Adrenal gland (tissue), 5 donors: ENCODE measurements around the gene GRIK5.

ENCODE experiments used
- POLR2A ChIP-seq, 2 donors: fragments of 450-650 bp; IDR thresholded peaks; one replicate each; pipeline ENCODE4 v1.6.1; 2017; ENCODE audit warnings: antibody characterized with exemption in 2 of 2, mild to moderate bottlenecking in 2 of 2, moderate library complexity in 1 of 2
- TF ChIP-seq, protein P1 (sequence below), 6 experiments: fragments of 450-650 bp in 4 of 6; fragments of 200-600 bp in 2 of 6; sonication (generic) in 1 of 6; IDR thresholded peaks; 1 replicate in 5 of 6; 2 replicates in 1 of 6; pipeline versions ENCODE4 v1.5.1 to v1.8.0; 2016 to 2021; ENCODE audit warnings: antibody characterized with exemption in 6 of 6, mild to moderate bottlenecking in 2 of 6, moderate library complexity in 1 of 6
- donor health status: DM: no; HTN: no; CAD: no.

DNA sequence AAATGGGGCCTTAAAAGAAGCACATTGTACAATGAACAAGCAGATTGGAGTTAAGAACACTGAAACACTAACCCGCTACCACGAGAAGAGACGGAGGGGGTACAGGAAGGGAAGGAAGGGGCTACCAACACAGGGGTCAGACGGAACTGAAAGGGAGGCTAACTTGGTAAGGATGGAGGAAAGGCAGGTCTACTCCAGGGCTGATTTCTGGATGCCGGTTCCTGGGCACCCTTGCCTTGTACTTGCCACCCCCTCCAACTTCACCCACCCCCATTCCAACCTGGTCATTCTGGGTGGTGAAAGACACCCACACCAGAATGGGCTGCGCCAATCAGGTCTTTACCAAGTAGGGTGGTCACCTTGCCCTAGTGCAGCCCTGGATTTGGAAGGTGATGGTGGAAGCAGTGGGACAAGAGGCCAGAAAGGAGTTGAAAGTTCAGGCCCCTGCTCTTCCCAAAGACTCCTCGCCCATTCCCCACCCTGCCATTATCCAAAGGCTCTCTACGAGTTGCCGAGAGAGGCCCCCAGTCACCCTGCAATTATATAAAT lies 16.3 kb upstream of the GRIK5 start:
- TF ChIP-seq POLR2A (IDR thresholded peaks at IDR 0.05), result no peak
- TF ChIP-seq, protein P1, sequence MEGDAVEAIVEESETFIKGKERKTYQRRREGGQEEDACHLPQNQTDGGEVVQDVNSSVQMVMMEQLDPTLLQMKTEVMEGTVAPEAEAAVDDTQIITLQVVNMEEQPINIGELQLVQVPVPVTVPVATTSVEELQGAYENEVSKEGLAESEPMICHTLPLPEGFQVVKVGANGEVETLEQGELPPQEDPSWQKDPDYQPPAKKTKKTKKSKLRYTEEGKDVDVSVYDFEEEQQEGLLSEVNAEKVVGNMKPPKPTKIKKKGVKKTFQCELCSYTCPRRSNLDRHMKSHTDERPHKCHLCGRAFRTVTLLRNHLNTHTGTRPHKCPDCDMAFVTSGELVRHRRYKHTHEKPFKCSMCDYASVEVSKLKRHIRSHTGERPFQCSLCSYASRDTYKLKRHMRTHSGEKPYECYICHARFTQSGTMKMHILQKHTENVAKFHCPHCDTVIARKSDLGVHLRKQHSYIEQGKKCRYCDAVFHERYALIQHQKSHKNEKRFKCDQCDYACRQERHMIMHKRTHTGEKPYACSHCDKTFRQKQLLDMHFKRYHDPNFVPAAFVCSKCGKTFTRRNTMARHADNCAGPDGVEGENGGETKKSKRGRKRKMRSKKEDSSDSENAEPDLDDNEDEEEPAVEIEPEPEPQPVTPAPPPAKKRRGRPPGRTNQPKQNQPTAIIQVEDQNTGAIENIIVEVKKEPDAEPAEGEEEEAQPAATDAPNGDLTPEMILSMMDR (IDR thresholded peaks at IDR 0.05), result no peak
